HEK293T (cell line): Measurements from ENCODE around the gene FRZB.

Experiments
- FOXA1 ChIP-seq: fragments of 450-650 bp; IDR thresholded peaks from 2 replicates; pipeline ENCODE4 v1.6.1; 2016; ENCODE audit warnings: mild to moderate bottlenecking
- FOXM1 ChIP-seq: fragments of 450-650 bp; IDR thresholded peaks from 2 replicates; pipeline ENCODE4 v1.6.1; 2017; ENCODE audit warnings: mild to moderate bottlenecking, borderline replicate concordance
- HDGF ChIP-seq: fragments of 450-650 bp; IDR thresholded peaks from 2 replicates; pipeline ENCODE4 v1.6.1; 2017; ENCODE audit warnings: antibody characterized with exemption, borderline replicate concordance
- L3MBTL2 ChIP-seq: fragments of 450-650 bp; conservative IDR thresholded peaks from 2 replicates; pipeline ENCODE4 v1.6.1; 2016; ENCODE audit warnings: mild to moderate bottlenecking
- LEF1 ChIP-seq: fragments of 450-650 bp; IDR thresholded peaks from 2 replicates; pipeline ENCODE4 v1.6.1; 2017; ENCODE audit warnings: mild to moderate bottlenecking, borderline replicate concordance
- PKNOX1 ChIP-seq: fragments of 450-650 bp; IDR thresholded peaks from 2 replicates; pipeline ENCODE4 v1.6.1; 2016
- SUZ12 ChIP-seq: fragments of 450-650 bp; IDR thresholded peaks from 2 replicates; pipeline ENCODE4 v1.6.1; 2016; ENCODE audit warnings: mild to moderate bottlenecking

- TF ChIP-seq LEF1 (no peak), PKNOX1 (no peak), FOXM1 (no peak), FOXA1 (no peak), L3MBTL2 (no peak), SUZ12 (no peak), HDGF (no peak)
These were observed 11.9 kb downstream of the FRZB start for GRCh38 chr2:182854375-182855105.
